ENCODE data around the gene PCDHA1.
"Not testable (repeated sequence)": the region's sequence is repeated elsewhere in the genome, so short reads cannot be mapped to it uniquely, and the experiment has no call there.

PCDHA1 gene

GRCh38 chr5:140849831-140850634 lies 64.1 kb downstream of the PCDHA1 start:
- DNase-seq (ENCODE audit: low read depth in 1 of 2, low spot score in 1 of 2): not testable (repeated sequence)

- no peak for DNase-seq (ENCODE audit: low read depth in 1 of 2, low spot score in 1 of 2)
Measured at GRCh38 chr5:140855772-140856674, 70.1 kb downstream of the PCDHA1 start, which contains the start of gene PCDHA10. Gene PCDHA10, plus strand, starts transcription at chr5:140855897. Its CDS starts 152 bp downstream, at chr5:140856049.

GRCh38 chr5:140857177-140857986 lies 71.4 kb downstream of the PCDHA1 start:
- DNase-seq (ENCODE audit: low read depth in 1 of 2, low spot score in 1 of 2): no peak

GRCh38 chr5:140857987-140858240 lies 72.0 kb downstream of the PCDHA1 start:
- DNase-seq (ENCODE audit: low read depth in 1 of 2, low spot score in 1 of 2): no peak

GRCh38 chr5:140862441-140863295 lies 76.7 kb downstream of the PCDHA1 start:
- DNase-seq (ENCODE audit: low read depth in 1 of 2, low spot score in 1 of 2): no peak

- no peak for DNase-seq (ENCODE audit: low read depth in 1 of 2, low spot score in 1 of 2)
Measured at GRCh38 chr5:140868721-140869554, 83.0 kb downstream of the PCDHA1 start, which contains the start of gene PCDHA11. Gene PCDHA11, plus strand, starts transcription at chr5:140868957. Its CDS starts 147 bp downstream, at chr5:140869104.

GRCh38 chr5:140869555-140869886 lies 83.6 kb downstream of the PCDHA1 start:
- DNase-seq (ENCODE audit: low read depth in 1 of 2, low spot score in 1 of 2): no peak

GRCh38 chr5:140870221-140871201 lies 84.6 kb downstream of the PCDHA1 start:
- no peak for DNase-seq (ENCODE audit: low read depth in 1 of 2, low spot score in 1 of 2)

GRCh38 chr5:140875085-140876065 lies 89.4 kb downstream of the PCDHA1 start, which contains the start of gene PCDHA12:
Gene PCDHA12, plus strand, starts transcription at chr5:140875308. Its CDS starts 165 bp downstream, at chr5:140875473.
- no peak for DNase-seq (ENCODE audit: low read depth in 1 of 2, low spot score in 1 of 2)

- not testable (repeated sequence) for DNase-seq (ENCODE audit: low read depth in 1 of 2, low spot score in 1 of 2)
Measured at GRCh38 chr5:140876541-140877261, 90.8 kb downstream of the PCDHA1 start.

- DNase-seq (ENCODE audit: low read depth in 1 of 2, low spot score in 1 of 2): no peak
Measured at GRCh38 chr5:140877262-140877581, 91.3 kb downstream of the PCDHA1 start.

GRCh38 chr5:140881889-140882590 lies 96.1 kb downstream of the PCDHA1 start, which contains the start of gene PCDHA13:
Gene PCDHA13, plus strand, starts transcription at chr5:140882124. Its CDS starts 145 bp downstream, at chr5:140882269.
- no peak for DNase-seq (ENCODE audit: low read depth in 1 of 2, low spot score in 1 of 2)

- no peak for DNase-seq (ENCODE audit: low read depth in 1 of 2, low spot score in 1 of 2)
Measured at GRCh38 chr5:140882591-140882899, 96.6 kb downstream of the PCDHA1 start.

GRCh38 chr5:140883373-140883772 lies 97.4 kb downstream of the PCDHA1 start:
- no peak for DNase-seq (ENCODE audit: low read depth in 1 of 2, low spot score in 1 of 2)

- DNase-seq (ENCODE audit: low read depth in 1 of 2, low spot score in 1 of 2): no peak
Measured at GRCh38 chr5:140883927-140884697, 98.2 kb downstream of the PCDHA1 start.

Data from activated T-helper 1 cell treated with anti-CD3 and anti-CD28 coated beads, Interleukin-2, amount 50 U/mL, for 16 hours (primary cell).